NCI-H446 treated with DMSO at 0.1 percent for 48 hours (cell line): ENCODE results near the gene BHLHA9.

Experiments used
- DNase-seq: peaks from one replicate; lab custom pipeline; 2025; lab: John Stamatoyannopoulos, UW

BHLHA9 gene

DNA sequence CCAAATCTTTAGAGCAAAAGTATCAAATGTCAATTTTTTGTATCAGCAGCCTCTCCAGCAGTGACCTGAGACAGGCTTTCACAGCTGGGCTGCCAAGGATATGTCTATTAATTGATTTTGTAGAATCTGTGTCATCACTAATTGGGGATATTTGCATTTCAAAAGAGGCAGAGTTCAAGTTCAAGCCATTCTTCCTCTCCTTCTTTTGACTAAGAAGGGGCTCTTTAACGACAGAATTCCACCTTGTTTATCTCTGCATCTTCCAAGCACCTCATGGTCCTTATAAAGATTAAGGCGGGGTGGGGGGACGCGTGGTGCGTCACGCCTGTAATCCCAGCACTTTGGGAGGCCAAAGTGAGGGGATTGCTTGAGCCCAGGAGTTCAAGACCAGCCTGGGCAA is 15.2 kb upstream of the BHLHA9 start:
- no peak for DNase-seq

- no peak for DNase-seq
These were observed 13.5 kb upstream of the BHLHA9 start for GRCh38 chr17:1256699-1257098.

GRCh38 chr17:1260086-1260769 is 10.0 kb upstream of the BHLHA9 start:
- no peak for DNase-seq

DNA sequence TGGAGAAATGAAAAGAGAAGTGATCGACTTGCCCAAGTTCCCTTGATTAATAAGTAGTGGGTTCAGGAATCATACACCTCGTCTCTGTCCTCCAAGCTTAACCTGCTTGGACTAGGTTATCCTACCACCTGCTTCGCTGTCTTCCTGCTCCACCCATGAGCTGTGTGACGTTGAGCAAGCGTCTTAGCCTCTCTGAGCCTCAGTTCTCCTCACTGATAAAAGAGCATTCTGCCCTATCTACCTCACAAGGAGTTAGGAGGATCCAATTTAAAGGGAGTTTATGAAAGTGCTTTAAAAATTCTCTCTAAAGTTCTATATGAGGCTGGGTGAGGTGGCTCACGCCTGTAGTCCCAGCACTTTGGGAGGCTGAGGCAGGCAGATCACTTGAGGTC is 9.5 kb upstream of the BHLHA9 start:
- DNase-seq: no peak

- DNase-seq: no peak
These were observed 6.0 kb upstream of the BHLHA9 start for GRCh38 chr17:1264196-1264595.

DNA sequence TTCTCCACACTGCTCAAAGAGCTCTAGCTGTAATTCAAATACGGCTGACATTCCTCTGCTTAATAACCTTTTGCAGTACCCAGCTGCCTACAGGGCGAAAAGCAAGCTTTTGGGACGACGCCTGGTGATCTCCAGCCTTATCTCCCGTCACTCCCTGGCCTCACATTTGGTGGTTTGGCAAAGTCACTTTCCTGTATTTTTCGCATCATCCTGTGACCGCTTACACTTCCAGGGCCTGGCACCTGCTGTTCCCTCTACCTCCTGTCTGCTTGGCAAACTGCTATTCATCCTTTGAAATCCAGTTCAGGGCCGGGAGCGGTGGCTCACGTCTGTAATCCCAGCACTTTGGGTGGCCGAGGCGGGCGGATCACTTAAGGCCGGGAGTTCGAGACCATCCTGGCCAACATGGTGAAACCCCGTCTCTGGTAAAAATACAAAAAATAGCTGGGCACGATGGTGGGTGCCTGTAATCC is 2.7 kb upstream of the BHLHA9 start:
- no peak for DNase-seq

- no peak for DNase-seq
These were observed 783 bp downstream of the BHLHA9 start for GRCh38 chr17:1271030-1271423.

GRCh38 chr17:1271441-1271840 is 1.2 kb downstream of the BHLHA9 start:
- no peak for DNase-seq

GRCh38 chr17:1272701-1273100 is 2.5 kb downstream of the BHLHA9 start:
- DNase-seq: no peak

DNA sequence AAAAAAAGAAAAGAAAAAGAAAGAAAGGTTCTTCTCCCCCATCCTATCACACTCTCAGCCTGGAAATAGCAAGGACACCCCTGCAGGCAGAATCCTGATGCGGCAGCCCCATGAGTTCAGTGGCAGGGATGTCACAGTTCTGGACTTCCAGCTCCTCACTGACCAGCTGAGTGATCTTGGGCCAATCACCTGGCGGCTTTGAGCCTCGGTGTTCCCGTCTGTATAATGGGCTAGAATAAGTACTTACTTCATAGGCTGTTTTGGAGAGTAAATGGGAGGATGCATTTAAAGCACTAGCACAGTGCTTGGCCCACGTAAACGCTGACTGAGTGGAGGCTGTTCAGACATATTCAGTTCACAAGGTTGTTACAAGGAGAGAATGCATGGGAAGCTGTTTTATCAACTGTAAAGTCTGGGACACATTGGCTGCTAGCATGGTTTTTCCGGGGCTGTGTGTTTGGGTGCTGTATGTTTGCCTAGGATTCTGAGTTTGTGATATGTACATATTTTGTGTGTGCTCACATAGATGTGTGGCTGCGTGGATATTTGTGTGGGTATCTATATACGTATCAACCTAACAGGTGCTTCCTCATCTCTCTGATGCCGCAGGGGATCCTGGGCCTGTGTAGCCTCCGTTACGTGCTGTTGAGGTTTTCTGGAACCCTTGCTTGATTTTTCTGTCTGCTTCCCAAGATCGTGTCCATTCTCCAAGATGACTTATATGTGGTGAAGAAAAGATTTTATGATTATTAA is 3.4 kb downstream of the BHLHA9 start:
- DNase-seq: no peak

DNA sequence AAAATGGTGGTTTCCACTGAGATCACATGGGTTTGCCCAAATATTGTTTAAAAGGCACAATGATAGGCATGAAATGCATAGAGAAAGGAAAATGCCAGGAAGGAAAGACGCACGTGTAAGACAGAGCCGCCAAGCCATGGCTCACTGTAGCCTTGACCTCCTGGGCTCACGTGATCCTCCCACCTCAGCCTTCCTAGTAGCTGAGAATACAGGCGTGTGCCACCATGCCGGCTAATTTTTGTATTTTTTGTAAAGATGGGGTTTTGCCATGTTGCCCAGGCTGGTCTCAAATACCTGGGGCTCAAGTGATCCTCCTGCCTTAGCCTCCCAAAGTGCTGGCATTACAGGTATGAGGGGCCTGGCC is 4.0 kb downstream of the BHLHA9 start:
- DNase-seq: no peak

DNA sequence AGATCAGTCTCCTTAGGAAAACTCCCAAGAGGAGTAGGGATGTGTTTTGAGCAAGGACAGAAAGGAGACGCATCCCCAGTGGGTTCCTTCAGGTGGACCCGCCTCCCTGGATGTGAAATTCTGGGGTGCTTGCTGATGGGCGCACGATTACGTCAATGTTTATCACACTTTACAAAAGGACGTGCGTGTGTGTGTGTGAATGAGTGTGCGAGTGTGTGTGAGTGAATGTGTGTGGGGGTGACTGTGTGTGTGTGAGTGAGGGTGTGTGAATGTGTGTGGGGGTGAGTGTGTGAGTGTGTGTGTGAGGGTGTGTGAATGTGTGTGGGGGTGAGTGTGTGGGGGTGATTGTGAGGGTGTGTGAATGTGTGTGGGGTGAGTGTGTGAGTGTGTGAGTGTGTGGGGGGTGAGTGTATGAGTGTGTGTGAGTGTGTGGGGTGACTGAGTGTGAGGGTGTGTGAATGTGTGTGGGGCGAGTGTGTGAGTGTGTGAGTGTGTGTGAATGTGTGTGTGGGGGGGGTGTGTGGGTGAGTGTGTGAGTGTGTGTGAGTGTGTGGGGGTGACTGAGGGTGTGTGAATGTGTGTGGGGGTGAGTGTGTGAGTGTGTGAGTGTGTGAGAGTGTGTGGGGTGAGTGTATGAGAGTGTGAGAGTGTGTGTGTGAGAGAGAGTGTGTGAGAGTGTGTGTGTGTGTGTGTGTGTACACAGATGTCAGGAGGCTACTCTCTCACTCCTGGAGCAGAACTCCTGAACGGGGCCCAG is 5.1 kb downstream of the BHLHA9 start:
- DNase-seq: no peak

- DNase-seq: no peak
These were observed 5.9 kb downstream of the BHLHA9 start for GRCh38 chr17:1275962-1276736.

DNA sequence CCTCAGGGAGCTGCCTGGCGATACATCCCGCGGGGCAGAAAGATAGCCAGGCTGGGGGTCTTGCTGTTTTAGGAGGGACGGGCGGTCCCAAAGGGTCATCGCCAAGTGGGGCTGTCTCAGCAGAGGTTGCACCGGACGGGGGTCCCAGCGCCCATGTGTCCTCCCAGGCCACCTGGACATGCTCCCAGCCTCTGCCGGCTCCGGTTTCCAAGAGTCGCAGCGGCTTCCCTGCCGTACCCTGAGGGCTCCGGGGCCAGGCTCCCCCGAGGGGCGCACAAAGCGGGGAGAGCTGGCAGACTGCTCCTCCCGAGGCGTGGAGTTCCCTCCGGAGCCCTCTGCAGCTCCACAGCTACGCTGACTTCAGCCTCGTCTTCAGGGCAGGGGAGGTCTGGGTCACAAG is 10.4 kb downstream of the BHLHA9 start:
- no peak for DNase-seq

DNA sequence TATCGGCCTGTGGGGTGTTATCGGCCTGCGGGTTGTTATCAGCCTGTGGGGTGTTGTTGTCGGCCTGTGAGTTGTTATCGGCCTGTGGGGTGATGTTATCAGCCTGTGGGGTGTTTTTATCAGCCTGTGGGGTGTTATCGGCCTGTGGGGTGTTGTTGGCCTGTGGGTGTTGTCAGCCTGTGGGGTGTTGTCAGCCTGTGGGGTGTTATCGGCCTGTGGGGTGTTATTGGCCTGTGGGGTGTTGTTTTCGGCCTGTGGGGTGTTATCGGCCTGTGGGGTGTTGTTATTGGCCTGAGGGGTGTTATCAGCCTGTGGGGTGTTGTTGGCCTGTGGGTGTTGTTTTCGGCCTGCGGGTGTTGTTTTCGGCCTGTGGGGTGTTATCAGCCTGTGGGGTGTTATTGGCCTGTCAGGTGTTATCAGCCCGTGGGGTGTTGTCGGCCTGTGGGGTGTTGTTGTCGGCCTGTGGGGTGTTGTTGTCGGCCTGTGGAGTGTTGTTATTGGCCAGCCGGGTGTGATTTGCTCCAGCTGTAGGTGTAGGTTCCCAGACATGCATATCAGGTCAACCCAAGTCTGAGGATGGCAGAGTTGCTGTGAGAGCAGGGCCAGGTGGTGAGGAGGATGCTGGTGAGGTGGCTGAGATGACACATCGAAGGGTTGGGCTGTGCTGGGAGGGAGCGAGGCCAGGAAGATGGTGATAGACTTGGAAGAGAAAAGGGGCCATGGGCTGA is 16.3 kb downstream of the BHLHA9 start:
- DNase-seq: no peak

DNA sequence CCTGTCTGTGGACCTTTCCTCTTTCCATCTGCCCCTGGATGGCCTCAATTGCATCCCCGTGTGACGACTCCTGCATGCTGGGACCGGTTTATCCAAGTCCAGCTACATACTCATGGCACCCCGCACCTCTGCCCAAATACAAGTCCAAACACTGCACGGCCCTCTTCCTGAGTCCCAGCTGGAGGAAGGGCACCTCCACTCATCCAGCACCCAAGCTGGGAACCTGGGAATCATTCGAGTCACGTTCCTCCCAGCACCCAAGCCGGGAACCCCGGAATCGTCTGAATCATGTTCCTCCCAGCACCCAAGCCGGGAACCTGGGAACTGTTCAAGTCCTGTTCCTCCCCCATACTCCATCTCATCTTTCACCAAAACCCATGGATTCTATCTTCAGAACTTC is 19.5 kb downstream of the BHLHA9 start:
- no peak for DNase-seq

- no peak for DNase-seq
These were observed 20.4 kb downstream of the BHLHA9 start for GRCh38 chr17:1290676-1291075.

DNA sequence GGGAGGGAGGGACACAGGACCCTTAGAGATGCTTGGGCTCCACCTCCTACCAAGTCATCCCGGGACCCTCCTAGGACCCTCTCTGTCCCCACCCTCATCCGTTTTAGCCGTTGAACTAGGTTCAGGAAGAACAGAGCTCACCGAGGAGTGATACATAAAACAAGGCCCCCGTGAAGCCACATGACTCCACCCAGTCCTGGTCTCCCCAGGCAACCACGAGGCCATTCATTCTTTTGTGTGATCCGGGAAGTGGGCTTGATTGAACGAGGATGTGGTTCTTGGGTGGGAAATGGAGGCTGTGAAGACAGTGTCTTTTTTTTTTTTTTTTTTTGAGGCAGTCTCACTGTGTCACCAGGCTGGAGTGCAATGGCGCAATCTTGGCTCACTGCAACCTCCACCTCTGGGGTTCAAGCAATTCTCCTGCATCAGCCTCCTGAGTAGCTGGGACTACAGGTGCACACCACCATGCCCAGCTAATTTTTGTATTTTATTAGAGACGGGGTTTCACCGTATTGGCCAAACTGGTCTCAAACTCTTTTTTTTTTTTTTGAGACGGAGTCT is 24.0 kb downstream of the BHLHA9 start:
- DNase-seq: no peak

DNA sequence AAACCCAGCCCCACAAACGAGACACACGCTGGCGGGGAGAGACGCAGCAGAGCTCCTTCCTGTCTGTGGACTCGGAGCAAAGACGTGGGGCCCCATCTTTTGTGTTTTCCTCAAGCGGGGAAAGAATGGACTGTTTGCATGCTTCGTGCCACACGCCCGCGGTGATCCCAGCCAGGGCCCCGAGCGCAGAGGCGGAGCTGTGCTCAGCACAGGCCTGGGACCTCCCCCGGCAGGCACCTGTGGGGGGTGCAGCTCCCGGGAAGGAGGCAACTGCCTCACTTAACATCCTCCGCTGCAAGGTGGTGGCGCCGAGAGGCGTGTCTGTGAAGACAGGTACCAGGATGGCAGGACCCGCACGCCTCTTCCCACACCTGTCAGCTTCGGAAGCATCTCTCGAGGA is 28.4 kb downstream of the BHLHA9 start:
- DNase-seq: no peak

DNA sequence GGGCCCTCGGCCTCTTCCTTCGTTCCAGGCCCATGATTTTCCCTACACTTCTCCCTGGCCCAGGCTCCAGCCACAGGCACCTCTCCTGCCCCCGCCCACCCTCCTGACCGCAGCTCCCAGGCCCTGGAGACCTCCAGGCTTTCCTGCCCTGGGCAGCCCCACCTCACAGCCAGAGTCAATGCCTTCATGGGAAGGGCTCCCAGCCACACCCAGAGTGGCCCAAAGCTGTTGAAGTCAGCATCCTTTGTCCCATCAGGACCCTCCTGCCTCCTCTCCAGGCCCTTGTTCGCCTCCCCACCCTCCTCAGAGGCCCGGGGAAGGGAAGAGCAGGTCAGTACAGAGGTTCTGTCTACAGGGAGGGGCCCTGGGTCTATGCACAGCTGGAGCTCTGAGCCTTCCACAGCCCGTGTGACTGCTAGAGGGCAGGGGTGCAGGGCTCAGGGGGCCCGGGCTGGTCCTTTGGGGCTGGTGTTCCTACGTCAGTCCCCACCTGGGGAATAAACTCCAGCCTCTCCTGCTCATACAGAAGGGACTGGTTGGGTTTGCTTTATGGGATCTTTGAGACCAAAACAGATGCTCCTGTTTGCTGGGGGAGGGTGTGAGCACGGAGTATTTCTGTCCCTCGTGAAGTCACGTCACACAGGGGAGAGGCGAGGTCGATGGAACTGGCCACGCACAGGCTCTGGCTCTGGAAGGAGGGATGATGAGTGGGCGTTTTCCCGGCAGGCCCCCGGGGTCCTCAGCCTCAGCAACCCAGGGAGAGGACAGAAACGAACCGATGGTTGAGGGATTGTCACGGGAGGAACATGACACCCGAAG is 29.5 kb downstream of the BHLHA9 start:
- DNase-seq: no peak
